HG03460 (cell line): ENCODE measurements around the gene NHS.

ENCODE experiments used
- ATAC-seq: cut with Tn5 transposase; IDR thresholded peaks from one replicate; pipeline ENCODE4 v1.9.1; 2021; ENCODE audit not compliant: unreplicated experiment

NHS gene

DNA sequence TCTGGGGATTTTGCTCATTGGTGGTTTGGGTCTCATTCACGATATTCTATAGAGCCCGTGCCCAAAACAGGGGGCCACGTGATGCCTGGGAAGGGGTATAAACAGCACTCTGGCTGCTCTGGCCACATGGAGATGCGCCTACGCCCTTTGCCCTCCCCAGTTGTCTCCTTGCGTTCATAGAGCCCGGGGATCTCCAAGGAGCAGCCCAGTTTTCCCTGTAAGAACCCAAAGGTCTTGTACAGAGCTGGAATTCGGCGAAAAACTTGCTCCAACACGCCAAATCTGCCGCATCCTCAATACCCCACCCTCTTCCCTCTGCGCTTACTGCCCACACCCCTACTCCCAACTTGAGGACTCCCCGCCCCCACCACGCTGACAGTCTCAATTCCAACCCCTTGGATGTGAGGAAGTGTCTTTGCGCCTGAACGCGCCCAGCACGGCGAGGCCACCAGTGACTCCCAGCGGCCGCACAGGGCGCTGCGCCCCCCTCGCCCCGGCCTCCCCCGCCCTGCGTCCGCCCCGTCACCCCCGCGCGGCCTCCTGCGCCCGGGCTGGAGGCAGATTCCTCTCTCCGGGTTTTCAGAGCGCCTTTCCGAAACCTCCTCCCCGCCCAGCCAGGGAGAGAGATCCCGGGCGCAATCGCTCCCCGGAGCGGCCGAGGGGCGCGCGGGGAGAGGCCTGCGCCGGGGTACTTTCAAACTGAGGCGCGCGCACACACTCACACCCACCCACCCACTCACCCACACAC, at the start of gene NHS:
Gene NHS (plus strand): TSS at position 582 of the 748 bp plus-strand sequence. CDS start 558 bp downstream, outside the sequence.
- ATAC-seq = no peak

GRCh38 chrX:17328837-17329236, 46.2 kb upstream of the NHS start:
- ATAC-seq = no peak

DNA sequence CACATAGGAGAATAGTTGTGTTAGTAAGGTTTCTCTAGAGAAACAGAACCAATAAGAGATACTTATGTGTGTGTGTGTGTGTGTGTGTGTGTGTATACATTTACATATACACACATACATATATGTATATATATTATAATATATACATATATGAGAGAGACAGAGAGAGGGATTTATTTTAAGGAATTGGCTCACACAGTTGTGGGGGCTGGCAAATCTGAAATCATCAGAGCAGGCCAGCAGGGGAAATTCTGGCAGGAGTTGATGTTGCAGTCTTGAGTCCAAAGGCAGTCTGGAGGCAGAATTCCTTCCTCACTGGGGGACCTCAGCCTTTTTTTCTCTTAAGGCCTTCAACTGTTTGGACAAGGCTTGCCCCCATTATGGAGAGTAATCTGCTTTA, 38.6 kb upstream of the NHS start:
- no peak for ATAC-seq

- no peak for ATAC-seq
Measured at GRCh38 chrX:17355976-17356375, 19.0 kb upstream of the NHS start.

DNA sequence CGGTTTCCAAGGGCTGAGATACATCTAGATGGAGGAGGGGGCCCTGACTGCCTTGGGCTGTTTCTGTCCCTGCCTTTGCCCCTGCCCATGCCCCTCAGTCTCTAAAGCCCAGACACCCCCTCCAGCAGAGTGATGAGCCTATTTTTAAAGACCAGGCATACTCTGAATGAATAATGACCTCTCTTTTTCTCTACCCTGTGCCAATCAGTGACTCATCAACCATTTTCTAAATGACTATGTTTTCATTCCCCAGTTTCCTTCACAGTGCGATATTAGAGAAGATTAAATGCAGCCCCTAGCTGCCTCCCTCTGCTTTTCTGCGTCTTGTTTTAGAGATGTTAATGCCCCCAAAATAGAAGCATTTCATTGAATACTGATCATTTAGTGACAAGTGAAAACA, 15.5 kb upstream of the NHS start:
- no peak for ATAC-seq

DNA sequence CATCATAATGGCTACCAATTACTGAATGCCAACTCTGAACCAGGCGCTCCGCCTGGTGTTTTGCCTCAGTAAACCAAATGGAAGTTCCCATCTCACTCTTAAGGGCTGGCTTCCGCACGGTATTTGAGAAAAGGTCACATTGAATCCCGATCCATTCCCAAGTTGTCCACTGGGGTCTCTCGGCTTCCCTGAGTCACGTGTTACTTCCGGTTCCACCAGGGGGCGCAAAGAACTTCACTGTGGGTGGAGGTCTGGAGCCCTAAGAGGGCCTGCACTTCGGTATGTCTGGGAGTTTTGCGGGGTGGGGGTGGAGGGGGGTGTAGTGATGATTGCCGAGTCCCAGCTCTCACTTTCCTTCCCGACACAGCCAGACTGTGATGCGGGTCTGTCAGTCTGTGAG, 13.4 kb upstream of the NHS start:
- no peak for ATAC-seq

GRCh38 chrX:17368002-17368401, 7.0 kb upstream of the NHS start:
- no peak for ATAC-seq

- ATAC-seq = no peak
Measured at GRCh38 chrX:17369309-17369708, 5.7 kb upstream of the NHS start.

DNA sequence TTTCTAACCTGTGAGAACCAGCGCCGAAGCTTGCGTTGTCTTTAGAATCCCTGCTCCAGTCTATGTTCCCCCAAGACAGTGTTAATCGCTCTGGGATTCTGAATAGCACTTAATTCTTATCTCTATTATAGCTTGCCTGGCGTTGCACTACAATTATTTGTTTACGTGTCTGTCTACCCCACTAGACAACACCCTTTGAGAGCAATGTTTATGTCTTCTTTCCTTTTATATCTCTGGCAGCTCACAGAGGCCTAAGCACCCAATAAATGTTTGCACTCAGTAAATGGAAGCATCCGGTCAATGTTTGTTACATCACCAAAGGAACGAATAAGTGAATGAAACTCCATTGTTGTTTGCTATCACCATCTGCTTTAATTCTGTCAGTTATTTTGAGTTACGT, 4.8 kb upstream of the NHS start:
- ATAC-seq = no peak

DNA sequence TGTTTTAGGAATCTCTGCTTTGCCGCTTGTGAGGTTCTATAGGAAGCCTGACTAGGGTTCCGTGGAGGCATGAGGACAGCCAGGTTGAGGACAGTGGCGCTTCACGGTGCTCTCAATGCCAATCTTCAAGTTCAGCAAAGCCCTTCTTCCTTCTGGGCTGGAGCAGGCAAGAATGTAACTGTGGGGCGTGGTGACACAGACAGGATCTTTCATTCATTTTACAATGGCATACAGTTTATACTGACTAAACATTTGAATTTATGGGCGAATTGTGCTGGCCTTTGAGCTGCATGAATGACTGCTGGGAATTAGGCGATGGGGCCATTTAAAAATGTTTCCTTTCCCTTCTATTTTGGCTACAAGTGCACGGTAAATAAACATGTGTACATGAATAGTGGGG, 2.9 kb upstream of the NHS start:
- no peak for ATAC-seq

DNA sequence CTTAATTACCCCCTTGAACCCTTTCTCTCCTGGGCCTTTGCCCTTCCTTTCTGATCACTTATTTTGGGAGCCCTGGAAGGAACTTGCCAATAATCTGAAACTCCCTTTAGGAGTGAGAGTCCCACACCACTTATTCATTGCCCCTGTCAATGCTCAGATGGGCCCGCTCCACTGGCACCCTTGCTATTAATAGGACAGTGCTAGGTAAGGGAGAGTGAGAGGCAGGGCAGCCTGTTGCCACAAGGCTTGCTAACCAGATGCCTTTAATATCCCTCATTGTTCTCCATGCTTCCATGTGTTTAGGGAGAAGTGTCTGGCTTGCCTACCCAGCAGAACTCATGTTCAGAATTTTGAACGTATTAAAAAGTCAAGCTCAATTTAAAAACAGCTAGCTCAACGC, 1.7 kb upstream of the NHS start:
- no peak for ATAC-seq

DNA sequence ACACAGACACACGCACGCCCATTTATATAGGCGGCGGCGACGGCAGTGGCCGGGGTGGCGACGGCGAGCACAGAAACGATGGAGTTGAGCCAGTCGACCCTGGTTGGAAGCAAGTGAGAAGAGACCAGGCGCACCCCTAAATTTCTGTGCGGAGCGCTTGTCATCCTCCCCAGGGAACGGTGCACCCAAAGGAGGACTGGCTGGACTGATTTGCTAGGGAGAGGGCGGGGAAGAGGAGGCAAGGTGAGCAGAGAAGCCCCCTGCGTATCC, 302 bp downstream of the NHS start:
- ATAC-seq = no peak

GRCh38 chrX:17375637-17376430, 834 bp downstream of the NHS start:
- no peak for ATAC-seq

GRCh38 chrX:17376431-17377077, 1.6 kb downstream of the NHS start:
- no peak for ATAC-seq

- no peak for ATAC-seq
Measured at GRCh38 chrX:17377091-17377717, 2.2 kb downstream of the NHS start.

DNA sequence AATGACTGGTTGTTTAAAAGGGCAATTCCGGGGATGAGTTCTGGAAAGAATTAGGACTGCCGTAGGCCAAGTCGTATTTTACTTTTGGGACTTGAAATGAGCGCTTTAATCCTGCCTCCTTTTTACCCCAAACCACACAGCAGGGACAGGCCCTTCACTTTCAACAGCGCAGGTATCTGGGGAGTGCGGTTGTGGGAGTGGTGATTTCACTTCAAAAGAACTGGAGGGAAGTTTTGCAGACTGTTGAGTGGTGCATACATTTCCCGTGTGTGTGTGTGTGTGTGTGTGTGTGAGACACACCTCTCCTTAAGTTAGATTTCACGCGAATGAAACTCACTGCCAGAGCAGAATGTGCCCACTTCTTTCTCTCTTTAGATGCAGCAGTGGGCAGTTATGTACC, 2.8 kb downstream of the NHS start:
- ATAC-seq = no peak

GRCh38 chrX:17380221-17380620, 5.2 kb downstream of the NHS start:
- ATAC-seq = no peak

- ATAC-seq = no peak
Measured at GRCh38 chrX:17390419-17390850, 15.4 kb downstream of the NHS start.

DNA sequence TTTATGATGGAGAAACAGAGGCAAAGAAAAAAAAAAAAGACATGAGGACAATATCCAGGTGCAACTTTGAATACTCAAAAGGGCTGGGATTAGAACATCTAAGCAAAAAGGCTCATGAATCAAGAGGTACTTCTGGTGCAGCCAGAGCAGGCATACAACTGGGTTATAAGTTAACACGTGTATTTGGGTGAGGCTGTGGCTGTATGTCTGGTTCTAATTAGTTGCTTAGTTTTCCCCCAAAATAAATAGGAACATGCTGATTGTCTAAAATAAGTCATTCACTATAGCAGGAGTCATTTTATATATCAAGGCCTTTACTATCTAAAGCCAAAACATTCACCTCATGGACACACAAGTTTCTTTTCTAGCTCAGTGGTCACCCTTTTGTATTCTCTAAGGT, 20.2 kb downstream of the NHS start:
- no peak for ATAC-seq

- no peak for ATAC-seq
Measured at GRCh38 chrX:17397074-17397473, 22.1 kb downstream of the NHS start.

- ATAC-seq = no peak
Measured at GRCh38 chrX:17403189-17403691, 28.2 kb downstream of the NHS start.

DNA sequence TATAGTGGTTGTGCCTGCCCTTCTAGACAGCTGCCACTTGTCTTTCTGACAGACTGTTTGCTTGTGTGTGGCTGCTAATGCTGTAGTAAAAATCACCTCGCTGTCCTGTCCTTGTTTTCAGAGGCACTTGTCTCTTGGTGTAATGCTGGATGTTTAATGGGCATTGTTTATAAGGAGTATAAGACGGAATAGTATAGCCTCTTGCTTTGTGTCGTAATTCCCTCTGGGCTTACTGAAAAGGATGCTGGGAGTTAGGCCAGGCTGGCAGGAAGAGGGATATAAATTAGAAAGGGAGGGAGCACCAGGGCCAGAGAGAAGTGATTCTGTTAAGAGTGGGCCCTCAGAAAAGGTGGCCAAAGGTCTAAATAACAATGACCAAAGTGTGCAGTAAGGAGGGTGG, 29.0 kb downstream of the NHS start:
- no peak for ATAC-seq
